Spleen (tissue), 3 donors: ENCODE data around the gene EFNB2.

ENCODE experiments used
- POLR2A ChIP-seq, 3 donors: fragments of 450-650 bp; IDR thresholded peaks; one replicate each; pipeline ENCODE4 v1.5.1; 2017; ENCODE audit warnings: antibody characterized with exemption in 3 of 3, mild to moderate bottlenecking in 1 of 3
- POLR2AphosphoS5 ChIP-seq, 3 donors: sonication (generic); formaldehyde crosslinking; IDR thresholded peaks; one replicate each; pipeline ENCODE4 v1.5.1; 2017; ENCODE audit warnings: antibody characterized with exemption in 3 of 3

GRCh38 chr13:106481919-106482318, 53.5 kb downstream of the EFNB2 start:
- TF ChIP-seq POLR2A (IDR thresholded peaks at IDR 0.05) = no peak
- no peak for TF ChIP-seq POLR2AphosphoS5 (IDR thresholded peaks at IDR 0.05)
